G401 (cell line): ENCODE results near the gene TLE7. TPM values are rescaled to one million over a fixed set of nuclear protein-coding genes. Genes with fewer than 3 reads are reported as not detected.

Source experiments
- DNase-seq: peaks from one replicate; pipeline ENCODE4 v3.0.0-alpha.2; 2015; ENCODE audit warnings: low spot score
- in situ Hi-C: cut with HindIII; loops from 2 replicates; pipeline ENCODE4 v1.10.0; 2016; ENCODE audit warnings: low sequenced_read_pairs, mixed read lengths
- total RNA-seq: library from RNA; depleted of rRNA; stranded (reverse); fragments of >200 nt; shearing (Covaris generic); gene quantifications from 2 replicates; pipeline ENCODE4 v1.2.3, GENCODE V29; 2014

Gene TLE7
- total RNA-seq, 1 experiment from 2014 or later = not detected

DNA sequence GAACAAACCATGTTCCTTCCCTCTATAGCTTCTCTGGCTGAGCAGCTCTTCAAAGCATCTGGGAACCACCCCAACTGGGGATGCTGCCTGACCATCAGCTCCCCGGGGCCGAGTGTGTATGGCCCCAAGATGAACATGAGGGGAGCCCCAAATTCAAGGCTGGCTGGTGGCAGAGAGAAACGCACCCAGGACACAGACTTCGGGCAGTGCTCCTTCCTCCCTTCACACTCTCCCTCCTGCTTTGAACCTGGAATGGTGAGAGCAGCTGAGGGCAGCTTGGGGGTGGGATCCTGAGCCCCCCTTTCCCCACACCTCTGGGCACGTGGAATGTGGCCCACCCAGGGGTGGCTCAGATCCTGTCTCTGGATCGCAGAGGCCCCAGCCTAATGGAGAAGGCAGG is 17.2 kb downstream of the TLE7 start:
- in situ Hi-C loops = no loop called here
- DNase-seq = no peak

- in situ Hi-C loops = no loop called here
- DNase-seq = no peak
These were observed 18.0 kb downstream of the TLE7 start for GRCh38 chr16:71423865-71424264.

DNA sequence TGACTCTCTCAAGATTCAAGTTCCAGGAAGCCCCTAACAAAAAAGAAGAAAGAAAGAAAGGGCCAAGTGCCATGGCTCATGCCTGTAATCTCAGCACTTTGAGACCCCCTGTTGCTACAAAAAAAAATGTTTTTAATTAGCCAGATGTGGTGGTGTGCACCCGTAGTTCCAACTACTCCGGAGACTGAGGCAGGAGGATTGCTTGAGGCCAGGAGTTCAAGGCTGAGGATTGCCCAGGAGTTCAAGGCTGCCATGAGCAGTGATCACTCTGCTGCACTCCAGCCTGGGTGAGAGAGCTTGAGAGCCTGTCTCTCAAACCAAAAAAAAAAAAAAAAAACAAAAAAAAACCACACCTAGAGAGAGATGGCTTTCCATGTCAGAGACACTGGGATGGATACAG is 18.8 kb downstream of the TLE7 start:
- in situ Hi-C loops = no loop called here

DNA sequence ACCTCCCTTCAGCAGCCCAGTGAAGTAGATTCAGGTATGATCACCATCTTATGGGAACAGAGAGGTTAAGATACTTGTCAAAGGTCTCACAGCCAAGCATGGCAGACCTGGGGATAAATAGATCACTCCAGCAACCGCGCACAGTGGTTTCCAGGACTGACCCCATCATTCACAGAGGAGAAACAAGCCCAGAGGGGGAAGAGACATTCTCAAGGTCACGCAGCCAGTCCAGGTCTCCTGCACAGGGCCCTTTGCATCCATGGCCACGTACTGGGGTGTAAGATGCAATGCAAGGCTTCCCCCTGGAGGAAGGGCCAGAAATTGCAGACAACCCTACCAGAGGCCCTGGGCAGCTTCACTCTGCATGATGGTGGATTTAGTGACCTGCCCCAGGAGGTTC is 19.9 kb downstream of the TLE7 start:
- in situ Hi-C loops = no loop called here
- DNase-seq = no peak

More for the DNA sequence above, 18.8 kb downstream of the TLE7 start:
- no peak for DNase-seq

GRCh38 chr16:71414038-71414437 is 27.8 kb downstream of the TLE7 start:
- in situ Hi-C loops = no loop called here
- DNase-seq = no peak

GRCh38 chr16:71413341-71413740 is 28.5 kb downstream of the TLE7 start:
- no peak for DNase-seq
- in situ Hi-C loops = no loop called here

GRCh38 chr16:71412270-71413160 is 29.3 kb downstream of the TLE7 start:
- DNase-seq = peak; percentile 82
- in situ Hi-C loops = no loop called here

DNA sequence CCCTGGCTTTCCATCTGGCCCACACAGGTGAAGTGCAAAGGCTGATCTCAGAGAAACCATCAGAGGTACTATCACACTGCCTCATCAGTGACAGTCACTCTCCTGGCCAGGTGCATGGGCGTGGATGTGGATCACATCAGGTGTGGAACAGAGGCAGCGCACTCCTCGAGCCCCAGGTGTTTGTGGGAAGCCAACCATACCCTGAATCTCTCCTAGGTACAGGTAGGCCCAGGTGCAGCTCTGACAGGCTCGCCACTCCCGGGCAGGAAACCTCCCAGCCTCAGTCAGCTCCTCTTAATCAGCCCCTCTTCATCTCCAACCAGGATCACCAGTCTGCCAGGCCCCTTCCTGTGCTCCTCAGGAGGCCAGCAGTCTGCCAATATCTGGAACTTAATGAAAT is 31.7 kb downstream of the TLE7 start:
- no peak for DNase-seq
- in situ Hi-C loops = no loop called here

- no peak for DNase-seq
- in situ Hi-C loops = loop anchor here (5.0 kb wide), 1 partner anchor 58 kb away; no protein-coding TSS in a partner anchor
These were observed 32.7 kb downstream of the TLE7 start for GRCh38 chr16:71409011-71409775.

GRCh38 chr16:71408536-71408935 is 33.3 kb downstream of the TLE7 start:
- no peak for DNase-seq
- in situ Hi-C loops = loop anchor here (5.0 kb wide), 1 partner anchor 59 kb away; no protein-coding TSS in a partner anchor

DNA sequence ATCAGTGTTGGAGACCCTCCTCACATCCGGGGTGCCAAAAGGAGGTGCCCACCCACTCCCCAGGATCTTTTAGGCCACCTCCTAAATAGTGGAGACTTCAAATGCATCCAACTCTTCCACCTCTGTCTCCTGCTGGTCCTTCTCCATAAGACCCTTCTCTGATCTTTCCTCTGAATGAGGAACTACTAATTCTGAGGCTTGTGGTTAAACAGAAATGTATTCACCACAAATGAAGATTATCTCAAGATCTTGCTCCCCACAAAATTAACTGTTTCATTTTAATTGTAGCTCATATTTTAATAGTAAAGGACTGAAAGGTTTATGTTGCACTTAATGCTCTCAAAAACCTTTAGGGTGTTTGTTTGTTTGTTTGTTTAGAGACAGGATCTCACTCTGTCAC is 34.1 kb downstream of the TLE7 start:
- in situ Hi-C loops = loop anchor here (5.0 kb wide), 1 partner anchor 60 kb away; no protein-coding TSS in a partner anchor
- DNase-seq = no peak

DNA sequence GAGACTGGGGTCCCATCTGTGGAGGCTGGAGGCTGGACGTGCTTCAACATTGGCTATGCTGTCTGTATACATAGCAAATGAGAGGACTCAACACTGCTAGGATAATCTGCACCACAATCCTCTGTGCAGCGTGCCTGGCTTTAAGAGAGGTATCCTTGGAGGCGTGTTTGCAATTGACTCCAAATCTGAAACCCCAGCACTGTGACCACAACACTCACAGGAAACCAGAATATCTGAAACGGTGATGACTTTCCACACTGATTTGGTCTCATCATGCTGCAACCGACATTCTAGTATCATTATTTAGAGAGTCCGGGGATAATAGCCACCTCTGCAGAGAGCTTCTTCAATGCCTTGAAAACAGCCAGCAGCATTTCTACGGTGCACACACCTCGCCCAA is 35.1 kb downstream of the TLE7 start:
- no peak for DNase-seq
- in situ Hi-C loops = loop anchor here (5.0 kb wide), 1 partner anchor 61 kb away; no protein-coding TSS in a partner anchor

GRCh38 chr16:71406316-71406715 is 35.5 kb downstream of the TLE7 start:
- in situ Hi-C loops = loop anchor here (5.0 kb wide), 1 partner anchor 61 kb away; no protein-coding TSS in a partner anchor
- DNase-seq = no peak

GRCh38 chr16:71404364-71404763 is 37.5 kb downstream of the TLE7 start:
- in situ Hi-C loops = no loop called here
- no peak for DNase-seq

DNA sequence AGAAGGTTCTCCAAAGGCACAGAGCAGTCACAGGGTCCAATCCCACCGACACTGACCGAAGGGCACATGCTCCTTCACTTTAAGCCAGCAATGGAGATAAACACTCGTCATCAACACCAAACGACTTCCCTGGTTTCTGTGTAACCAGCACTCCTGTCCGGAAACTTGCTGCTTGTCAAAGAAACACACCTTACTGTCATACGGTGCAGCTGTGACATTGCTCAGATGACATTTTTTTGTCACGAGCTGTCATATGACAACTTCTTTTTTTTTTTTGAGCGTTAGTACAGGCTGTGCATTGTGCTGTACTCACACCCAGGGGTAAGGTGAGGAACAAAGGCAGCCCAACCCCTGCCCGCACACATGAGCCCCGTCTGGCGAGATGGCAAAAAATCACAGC is 39.2 kb downstream of the TLE7 start:
- DNase-seq = no peak
- in situ Hi-C loops = no loop called here

GRCh38 chr16:71402007-71402406 is 39.8 kb downstream of the TLE7 start:
- DNase-seq = no peak
- in situ Hi-C loops = no loop called here

DNA sequence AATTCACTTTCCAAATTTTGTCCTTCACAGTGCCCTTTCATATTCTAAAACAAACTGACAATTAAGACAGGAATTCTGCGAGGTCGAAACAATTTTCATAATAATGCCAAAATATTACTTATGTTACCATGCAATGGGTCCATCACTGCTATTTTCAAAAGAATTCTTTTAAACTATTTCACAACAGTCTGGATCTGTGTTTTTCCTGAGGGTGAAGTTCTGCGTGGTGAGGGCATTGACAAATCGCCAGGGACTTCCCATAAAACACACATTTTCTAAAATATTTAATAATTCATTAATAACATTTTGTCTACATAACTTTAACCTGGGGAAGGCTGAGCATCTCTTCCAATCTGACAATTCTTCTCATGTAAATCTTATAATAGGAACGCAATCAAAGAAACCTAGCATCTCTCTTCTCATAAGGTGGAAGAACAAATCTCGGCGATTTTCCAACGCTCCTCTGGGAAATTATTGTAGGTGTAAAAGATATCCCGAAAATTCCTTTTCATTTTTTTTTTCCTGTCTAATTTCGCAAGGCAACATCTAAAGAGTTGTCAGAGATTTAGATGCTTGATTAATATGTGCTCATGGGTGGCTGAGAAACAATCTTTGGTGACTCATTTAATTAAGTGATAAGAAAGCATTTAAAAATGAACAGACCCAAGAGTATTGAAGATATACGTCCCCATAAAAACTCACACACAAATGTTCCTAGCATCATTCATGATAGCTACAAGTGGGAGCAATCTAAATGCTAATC is 41.9 kb downstream of the TLE7 start:
- in situ Hi-C loops = no loop called here
- DNase-seq = no peak

DNA sequence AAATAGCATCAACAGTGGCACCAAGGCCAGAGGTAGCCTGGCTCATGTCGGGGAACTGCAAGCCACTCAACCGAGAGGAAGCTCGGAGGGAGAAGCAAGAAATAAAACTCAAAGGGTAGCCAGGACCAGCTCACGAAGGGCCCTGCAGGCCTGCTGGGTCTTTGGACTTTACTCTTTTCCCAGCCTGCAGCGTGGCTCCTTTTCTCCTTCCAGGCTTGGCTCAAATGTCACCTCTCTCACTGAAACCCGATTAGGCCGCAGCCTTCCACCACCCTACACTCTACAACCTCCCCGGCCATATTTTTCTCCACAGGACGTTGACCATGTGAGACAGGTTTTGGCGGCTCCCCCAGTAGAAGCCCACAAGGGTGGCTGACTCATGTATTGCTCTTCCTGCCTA is 45.3 kb downstream of the TLE7 start:
- no peak for DNase-seq
- in situ Hi-C loops = no loop called here

DNA sequence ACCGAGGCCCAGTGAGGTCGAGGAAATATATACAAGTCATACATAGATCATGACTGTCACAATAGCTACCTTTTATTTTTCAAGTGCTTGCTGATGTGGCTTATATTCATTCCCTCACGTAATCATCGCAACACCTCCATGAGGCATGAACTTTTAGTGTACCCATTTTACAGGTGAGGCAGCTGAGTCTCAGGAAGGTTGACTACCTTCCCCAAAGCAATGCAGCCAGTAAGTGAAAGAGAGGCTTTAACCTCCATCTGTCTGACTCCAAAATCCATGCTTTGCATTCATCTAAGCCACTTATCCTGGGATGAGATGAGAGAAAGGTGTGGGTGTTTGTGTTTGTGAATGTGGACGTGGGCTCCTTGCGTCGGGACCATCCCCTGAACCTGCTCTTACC is 52.5 kb downstream of the TLE7 start:
- in situ Hi-C loops = no loop called here

More for the DNA sequence above, 52.5 kb downstream of the TLE7 start:
- no peak for DNase-seq
